Mucosa of gallbladder (tissue), 1 donor: ENCODE data around the gene ST6GALNAC3. TPM values are rescaled to one million over a fixed set of nuclear protein-coding genes. Genes with fewer than 3 reads are reported as not detected.
"Not testable (repeated sequence)": the region's sequence is repeated elsewhere in the genome, so short reads cannot be mapped to it uniquely, and the experiment has no call there.

Source experiments
- DNase-seq: peaks from one replicate; pipeline ENCODE4 v3.0.0-alpha.2; 2020; ENCODE audit warnings: low spot score
- total RNA-seq: library from RNA; stranded (reverse); gene quantifications from one replicate; pipeline ENCODE4 v1.2.1, GENCODE V29; 2021
- donor health status: DM: no; HTN: no; CAD: no.

Gene ST6GALNAC3
- total RNA-seq, 1 donor from 2014 or later = 5.9 TPM

GRCh38 chr1:76106719-76107235 lies 32.2 kb downstream of the ST6GALNAC3 start:
- no peak for DNase-seq

- DNase-seq = no peak
Measured at GRCh38 chr1:76109404-76109803, 34.9 kb downstream of the ST6GALNAC3 start.

GRCh38 chr1:76109901-76110560 lies 35.5 kb downstream of the ST6GALNAC3 start:
- no peak for DNase-seq

GRCh38 chr1:76110666-76111065 lies 36.1 kb downstream of the ST6GALNAC3 start:
- DNase-seq = no peak

GRCh38 chr1:76112321-76112720 lies 37.8 kb downstream of the ST6GALNAC3 start:
- DNase-seq = not testable (repeated sequence)

GRCh38 chr1:76113446-76113845 lies 38.9 kb downstream of the ST6GALNAC3 start:
- no peak for DNase-seq

GRCh38 chr1:76115171-76115570 lies 40.6 kb downstream of the ST6GALNAC3 start:
- DNase-seq = no peak

GRCh38 chr1:76121850-76122249 lies 47.3 kb downstream of the ST6GALNAC3 start:
- no peak for DNase-seq

- no peak for DNase-seq
Measured at GRCh38 chr1:76122271-76122670, 47.7 kb downstream of the ST6GALNAC3 start.

- not testable (repeated sequence) for DNase-seq
Measured at GRCh38 chr1:76123411-76124064, 49.0 kb downstream of the ST6GALNAC3 start.

GRCh38 chr1:76124196-76124595 lies 49.6 kb downstream of the ST6GALNAC3 start:
- DNase-seq = no peak

GRCh38 chr1:76125473-76126219 lies 51.1 kb downstream of the ST6GALNAC3 start:
- DNase-seq = no peak

GRCh38 chr1:76128096-76128495 lies 53.5 kb downstream of the ST6GALNAC3 start:
- DNase-seq = no peak

GRCh38 chr1:76129731-76130130 lies 55.2 kb downstream of the ST6GALNAC3 start:
- no peak for DNase-seq

GRCh38 chr1:76130992-76131391 lies 56.4 kb downstream of the ST6GALNAC3 start:
- DNase-seq = no peak

- no peak for DNase-seq
Measured at GRCh38 chr1:76133977-76134376, 59.4 kb downstream of the ST6GALNAC3 start.

- DNase-seq = no peak
Measured at GRCh38 chr1:76135835-76136234, 61.3 kb downstream of the ST6GALNAC3 start.

GRCh38 chr1:76136894-76137293 lies 62.3 kb downstream of the ST6GALNAC3 start:
- DNase-seq = no peak

- no peak for DNase-seq
Measured at GRCh38 chr1:76137746-76138145, 63.2 kb downstream of the ST6GALNAC3 start.

- no peak for DNase-seq
Measured at GRCh38 chr1:76138217-76138616, 63.7 kb downstream of the ST6GALNAC3 start.

- peak; percentile 26 for DNase-seq
Measured at GRCh38 chr1:76140227-76140626, 65.7 kb downstream of the ST6GALNAC3 start.

GRCh38 chr1:76141929-76142328 lies 67.4 kb downstream of the ST6GALNAC3 start:
- DNase-seq = no peak
